H1 (cell line): Measurements from ENCODE around the gene GJD3.

Source experiments
- BRCA1 ChIP-seq: IDR thresholded peaks from 2 replicates; pipeline ENCODE4 v1.6.1; 2012; ENCODE audit warnings: low read depth, low read length, improper control_type of control experiment
- CBX5 ChIP-seq: fragments of 300-800, 300-1000 bp; sonication (generic); IDR thresholded peaks from 2 replicates; pipeline ENCODE4 v1.7.1; 2016; ENCODE audit warnings: antibody characterized with exemption, low read length, low read depth
- CEBPB ChIP-seq: IDR thresholded peaks from 2 replicates; pipeline ENCODE4 v1.6.1; 2012; ENCODE audit warnings: low read depth, low read length
- EP300 ChIP-seq, 2 experiments: IDR thresholded peaks; 1 replicate in 1 of 2; 2 replicates in 1 of 2; pipeline ENCODE4 v1.6.1; 2011 to 2012; ENCODE audit warnings: low read depth in 2 of 2, low read length in 2 of 2, mild to moderate bottlenecking in 2 of 2, borderline replicate concordance in 1 of 2, inconsistent platforms in 1 of 2, moderate library complexity in 1 of 2
- EZH2 ChIP-seq: fragments of 200-600 bp; sonication (generic); IDR thresholded peaks from 2 replicates; pipeline ENCODE4 v1.7.1; 2012; ENCODE audit warnings: low read depth, mild to moderate bottlenecking, moderate library complexity, low read length, inconsistent platforms; ENCODE audit not compliant: severe bottlenecking
- FOSL1 ChIP-seq: IDR thresholded peaks from 2 replicates; pipeline ENCODE4 v1.6.1; 2011; ENCODE audit warnings: mild to moderate bottlenecking, low read depth, low read length, moderate library complexity; ENCODE audit not compliant: insufficient read depth
- KDM1A ChIP-seq: fragments of 200-600, 300-600 bp; sonication (generic); IDR thresholded peaks from 2 replicates; pipeline ENCODE4 v1.7.1; 2016; ENCODE audit warnings: mild to moderate bottlenecking, low read length, borderline replicate concordance
- POLR2A ChIP-seq, 2 experiments: IDR thresholded peaks; 1 replicate in 1 of 2; 2 replicates in 1 of 2; pipeline ENCODE4 v1.6.1; 2011; ENCODE audit warnings: low read depth in 2 of 2, low read length in 2 of 2, mild to moderate bottlenecking in 2 of 2; ENCODE audit errors: control extremely low read depth in 1 of 2
- POLR2AphosphoS5 ChIP-seq: IDR thresholded peaks from 2 replicates; pipeline ENCODE4 v1.6.1; 2011; ENCODE audit warnings: low read depth, low read length
- RAD21 ChIP-seq, 2 experiments: IDR thresholded peaks in 1 of 2; conservative IDR thresholded peaks in 1 of 2; 2 replicates each; pipeline ENCODE4 v1.6.1; 2011; ENCODE audit warnings: low read depth in 2 of 2, low read length in 2 of 2, improper control_type of control experiment in 1 of 2, inconsistent platforms in 1 of 2, mild to moderate bottlenecking in 1 of 2, moderate library complexity in 1 of 2
- SIRT6 ChIP-seq: IDR thresholded peaks from one replicate; pipeline ENCODE4 v1.7.1; 2012; ENCODE audit warnings: low read length, inconsistent platforms
- SUZ12 ChIP-seq: fragments of 200-600 bp; sonication (generic); IDR thresholded peaks from 2 replicates; pipeline ENCODE4 v1.6.1; 2012; ENCODE audit warnings: mild to moderate bottlenecking, inconsistent platforms, low read length, moderate library complexity, mixed read lengths
- TF ChIP-seq, protein P1 (sequence below), 3 experiments: IDR thresholded peaks; 1 replicate in 2 of 3; 2 replicates in 1 of 3; pipeline versions ENCODE4 v1.5.1 to v1.6.1; 2011; ENCODE audit warnings: low read length in 3 of 3, mild to moderate bottlenecking in 3 of 3, inconsistent platforms in 2 of 3, low read depth in 1 of 3, moderate library complexity in 1 of 3; ENCODE audit not compliant: insufficient read depth in 1 of 3; ENCODE audit errors: control extremely low read depth in 1 of 3

DNA sequence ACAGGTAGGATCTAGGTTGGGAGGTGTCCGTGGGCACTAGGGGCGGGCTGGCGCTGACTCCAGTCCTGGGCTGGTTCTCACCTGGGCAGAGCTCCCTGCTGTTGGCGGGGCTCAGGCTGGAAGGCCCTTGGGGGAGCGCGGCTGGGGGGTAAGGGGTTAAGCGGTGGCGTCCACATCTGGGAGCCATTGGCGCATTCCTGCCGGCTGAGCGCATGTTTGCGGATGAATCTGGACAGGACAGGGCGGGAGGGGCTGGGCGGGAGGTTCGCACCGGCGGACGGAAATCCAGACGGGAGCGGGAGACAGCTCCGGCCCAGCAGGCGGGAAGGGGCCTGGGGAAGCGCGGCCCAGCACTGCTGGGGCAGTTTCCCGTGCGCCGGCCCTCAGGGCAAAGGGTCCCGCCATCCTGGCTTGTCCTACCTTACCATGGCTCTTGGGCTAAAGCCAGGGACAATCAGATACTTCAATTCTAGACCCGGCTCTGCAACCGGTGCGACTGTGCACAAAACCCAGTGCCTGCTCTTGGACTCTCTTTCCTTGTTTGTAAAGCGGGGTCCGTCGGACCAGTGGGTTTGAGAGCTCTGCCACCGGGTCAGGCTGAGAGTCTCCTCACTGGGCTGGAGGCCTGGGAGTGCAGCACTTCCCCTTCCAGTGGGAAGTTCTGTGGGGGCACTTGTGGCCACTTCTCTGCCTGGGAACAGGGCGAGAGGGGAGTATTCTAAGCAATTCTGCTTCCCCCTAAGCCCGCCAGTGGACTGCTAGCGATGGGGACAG lies 47.8 kb downstream of the GJD3 start:
- TF ChIP-seq RAD21 (IDR thresholded peaks at IDR 0.05 in 1 of 2, conservative IDR thresholded peaks at IDR 0.05 in 1 of 2; ENCODE audit: low read depth in 2 of 2, low read length in 2 of 2): 0 out of 4 replicates have a peak, but pooled peaks of 1 of the 2 experiments have one; percentile 1
- no peak for TF ChIP-seq POLR2A (IDR thresholded peaks at IDR 0.05; ENCODE audit: control extremely low read depth in 1 of 2, low read depth in 2 of 2, low read length in 2 of 2)
- TF ChIP-seq EP300 (IDR thresholded peaks at IDR 0.05; ENCODE audit: borderline replicate concordance in 1 of 2, low read depth in 2 of 2, low read length in 2 of 2): no peak
- TF ChIP-seq FOSL1: no peak
- no peak for TF ChIP-seq EZH2
- TF ChIP-seq, protein P1, sequence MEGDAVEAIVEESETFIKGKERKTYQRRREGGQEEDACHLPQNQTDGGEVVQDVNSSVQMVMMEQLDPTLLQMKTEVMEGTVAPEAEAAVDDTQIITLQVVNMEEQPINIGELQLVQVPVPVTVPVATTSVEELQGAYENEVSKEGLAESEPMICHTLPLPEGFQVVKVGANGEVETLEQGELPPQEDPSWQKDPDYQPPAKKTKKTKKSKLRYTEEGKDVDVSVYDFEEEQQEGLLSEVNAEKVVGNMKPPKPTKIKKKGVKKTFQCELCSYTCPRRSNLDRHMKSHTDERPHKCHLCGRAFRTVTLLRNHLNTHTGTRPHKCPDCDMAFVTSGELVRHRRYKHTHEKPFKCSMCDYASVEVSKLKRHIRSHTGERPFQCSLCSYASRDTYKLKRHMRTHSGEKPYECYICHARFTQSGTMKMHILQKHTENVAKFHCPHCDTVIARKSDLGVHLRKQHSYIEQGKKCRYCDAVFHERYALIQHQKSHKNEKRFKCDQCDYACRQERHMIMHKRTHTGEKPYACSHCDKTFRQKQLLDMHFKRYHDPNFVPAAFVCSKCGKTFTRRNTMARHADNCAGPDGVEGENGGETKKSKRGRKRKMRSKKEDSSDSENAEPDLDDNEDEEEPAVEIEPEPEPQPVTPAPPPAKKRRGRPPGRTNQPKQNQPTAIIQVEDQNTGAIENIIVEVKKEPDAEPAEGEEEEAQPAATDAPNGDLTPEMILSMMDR (IDR thresholded peaks at IDR 0.05; ENCODE audit: control extremely low read depth in 1 of 3, insufficient read depth in 1 of 3, low read depth in 1 of 3, low read length in 3 of 3): peak in 1 of 3 experiments; percentile 4; a peak in 1 of 4 replicates
- TF ChIP-seq POLR2AphosphoS5: no peak
- no peak for TF ChIP-seq SIRT6
- TF ChIP-seq CBX5: no peak
- TF ChIP-seq KDM1A: no peak
- no peak for TF ChIP-seq CEBPB
- TF ChIP-seq SUZ12: no peak; the same call in 1 of the 2 replicates
- TF ChIP-seq BRCA1: no peak
